NCI-H345 (cell line): ENCODE data around the gene TTC22.

Experiments
- DNase-seq: peaks from one replicate; lab custom pipeline; 2025; lab: John Stamatoyannopoulos, UW

TTC22 gene

DNA sequence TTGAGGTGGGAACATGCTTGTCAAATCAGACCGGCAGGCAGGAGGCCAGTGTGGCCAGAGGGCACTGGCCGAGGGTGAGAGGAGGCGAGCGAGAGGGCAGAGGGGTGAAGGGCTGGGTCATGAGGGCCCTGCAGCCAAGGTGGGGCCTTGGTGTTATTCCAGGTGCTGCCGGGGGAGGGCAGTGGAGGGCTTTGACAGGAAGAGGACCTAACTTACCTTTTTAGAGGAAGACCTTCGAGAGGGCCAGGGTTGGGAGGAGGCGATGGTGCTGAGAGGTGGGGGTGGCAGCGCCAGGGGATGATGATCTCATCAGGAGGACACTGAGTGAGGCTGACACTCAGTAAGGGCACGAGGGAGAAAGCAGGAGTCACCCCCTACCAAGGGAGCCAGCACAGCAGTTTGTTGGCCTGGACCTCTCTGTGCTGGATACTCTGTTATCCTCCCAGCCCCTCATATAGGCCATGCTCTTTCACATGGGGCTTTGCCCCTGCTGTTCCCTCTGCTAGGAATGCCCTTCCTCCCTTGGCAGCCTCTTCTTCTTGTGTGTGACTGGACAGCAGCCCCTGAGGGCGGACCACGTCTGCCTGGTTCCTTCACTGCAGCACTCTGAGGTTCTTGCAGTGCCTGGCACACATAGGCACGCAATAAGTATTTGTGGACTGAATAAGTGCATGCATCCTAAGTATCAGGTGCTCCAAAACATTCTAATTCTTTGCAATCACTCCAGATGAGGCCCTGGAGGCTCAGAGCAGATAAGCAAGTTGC lies 7.5 kb upstream of the TTC22 start:
- DNase-seq: no peak

DNA sequence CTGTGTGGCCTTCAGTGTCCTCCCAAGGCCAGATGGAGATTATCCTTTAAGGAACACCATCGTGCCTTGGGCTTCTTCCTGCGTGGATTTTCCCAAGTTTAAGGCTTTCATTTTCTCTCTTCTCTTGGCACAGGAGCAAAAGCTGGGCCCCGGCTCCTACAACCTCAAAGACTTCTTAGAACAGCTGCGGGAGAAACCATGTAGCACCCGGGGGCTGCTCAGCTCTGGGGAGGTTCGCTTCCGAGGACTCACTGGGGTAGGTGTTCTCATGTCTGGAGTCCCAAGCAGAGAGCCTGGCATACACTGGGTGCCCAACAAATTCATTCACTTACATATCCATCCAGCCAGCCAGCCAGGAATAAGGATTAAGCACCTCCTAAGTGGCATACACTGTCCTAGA lies 6.6 kb upstream of the TTC22 start:
- no peak for DNase-seq

DNA sequence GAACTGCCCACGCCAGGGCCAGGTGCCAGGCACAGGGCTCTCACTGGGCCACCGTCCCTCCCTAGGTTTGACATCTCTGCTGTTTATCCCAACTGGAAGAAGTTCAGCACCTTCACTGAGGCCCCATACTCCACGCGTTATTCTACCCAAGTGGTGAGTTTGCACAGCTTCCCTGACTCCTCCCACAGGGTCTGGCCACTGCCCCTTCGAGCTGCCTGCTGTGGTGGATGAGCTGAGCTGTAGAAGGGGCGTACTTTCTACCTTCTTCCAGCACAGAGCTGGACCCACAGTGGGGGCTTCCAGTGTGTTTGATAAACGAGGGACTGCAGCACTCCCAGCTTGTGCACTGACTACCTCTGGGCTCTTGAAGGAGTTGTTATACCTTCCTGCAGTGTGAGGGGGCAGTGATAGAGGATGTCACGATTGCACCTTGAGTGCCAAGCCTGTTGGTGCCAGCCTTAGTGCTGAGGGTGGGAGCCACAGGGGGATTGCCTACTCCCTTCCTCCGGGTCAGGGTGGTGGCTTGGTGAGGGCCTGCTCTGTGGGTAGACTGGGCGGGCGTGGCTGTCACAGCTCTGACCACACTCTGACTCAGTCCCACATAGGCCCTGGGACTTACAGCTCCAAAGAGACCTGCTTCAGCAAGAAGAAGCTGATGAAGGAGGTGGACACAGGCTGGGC lies 5.9 kb upstream of the TTC22 start:
- DNase-seq: no peak

DNA sequence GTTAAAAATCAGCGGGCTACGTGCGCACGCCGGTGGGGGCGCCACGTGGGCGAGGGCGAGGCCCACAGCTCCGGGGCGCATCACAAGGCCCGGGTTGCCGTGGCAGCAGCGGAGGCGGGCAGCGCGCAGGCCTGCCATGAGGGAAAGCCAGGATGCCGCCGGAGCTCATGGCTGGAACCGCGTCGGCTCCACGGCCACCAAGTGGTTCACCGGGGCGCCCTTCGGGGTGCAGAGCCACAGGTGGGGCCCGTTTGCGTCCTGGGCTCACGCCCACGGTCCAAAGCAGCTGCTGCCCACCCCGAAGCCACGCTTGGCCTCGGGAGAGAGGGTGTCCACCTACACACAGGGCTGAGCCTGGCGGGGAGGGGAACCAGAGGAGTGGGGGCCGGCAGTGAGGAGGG lies 4.9 kb upstream of the TTC22 start:
- no peak for DNase-seq

DNA sequence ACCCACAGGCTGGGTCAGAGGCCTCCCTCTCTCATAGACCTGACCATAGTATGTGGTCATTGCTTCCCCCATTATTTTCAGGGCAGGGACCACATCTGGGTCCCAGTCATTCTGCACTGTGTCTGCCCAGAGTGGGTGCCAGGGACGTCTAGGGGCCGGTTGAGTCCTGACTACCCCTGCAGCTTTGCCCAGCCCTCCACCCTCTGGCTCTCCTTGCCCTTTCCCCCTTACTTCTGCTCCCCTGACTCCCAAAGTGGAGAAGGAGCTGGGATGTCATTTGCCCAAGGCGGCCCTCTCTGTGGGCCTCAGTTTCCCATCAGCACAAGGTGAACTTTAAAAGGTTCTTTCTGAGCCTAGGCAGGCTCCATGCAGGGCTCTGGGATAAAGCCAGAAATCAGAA lies 4.3 kb upstream of the TTC22 start:
- no peak for DNase-seq

DNA sequence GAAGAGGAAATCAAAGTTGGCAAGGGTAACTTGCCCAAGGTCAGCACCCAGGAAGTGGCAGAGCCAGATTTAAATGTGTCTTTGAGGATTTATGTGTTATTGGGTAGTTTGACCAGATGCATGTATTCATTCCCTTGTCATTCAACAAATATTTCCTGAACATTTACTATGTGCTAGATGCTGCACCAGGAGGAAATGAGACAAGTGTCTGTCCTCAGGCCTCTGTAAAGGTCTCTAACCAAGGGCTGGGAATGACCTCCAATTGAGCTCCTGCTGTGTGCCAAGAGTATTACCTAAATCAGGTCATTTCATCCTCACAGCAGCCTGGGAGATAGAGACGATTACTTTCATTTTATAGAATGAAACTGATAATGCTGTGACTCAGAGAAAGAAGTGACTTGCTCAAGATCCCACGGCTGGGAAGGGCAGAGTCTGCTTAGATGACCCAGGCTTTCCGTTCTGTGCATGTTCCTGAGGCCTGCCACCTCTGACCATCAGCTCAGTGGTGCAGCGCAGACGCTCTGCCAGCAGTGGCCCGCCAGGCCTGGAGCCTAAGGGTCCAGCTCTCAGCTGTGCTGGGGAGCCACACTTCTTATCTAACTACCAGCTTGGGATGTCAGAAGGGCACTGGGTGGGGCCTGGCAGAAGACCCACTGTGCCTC lies 3.5 kb upstream of the TTC22 start:
- DNase-seq: no peak

DNA sequence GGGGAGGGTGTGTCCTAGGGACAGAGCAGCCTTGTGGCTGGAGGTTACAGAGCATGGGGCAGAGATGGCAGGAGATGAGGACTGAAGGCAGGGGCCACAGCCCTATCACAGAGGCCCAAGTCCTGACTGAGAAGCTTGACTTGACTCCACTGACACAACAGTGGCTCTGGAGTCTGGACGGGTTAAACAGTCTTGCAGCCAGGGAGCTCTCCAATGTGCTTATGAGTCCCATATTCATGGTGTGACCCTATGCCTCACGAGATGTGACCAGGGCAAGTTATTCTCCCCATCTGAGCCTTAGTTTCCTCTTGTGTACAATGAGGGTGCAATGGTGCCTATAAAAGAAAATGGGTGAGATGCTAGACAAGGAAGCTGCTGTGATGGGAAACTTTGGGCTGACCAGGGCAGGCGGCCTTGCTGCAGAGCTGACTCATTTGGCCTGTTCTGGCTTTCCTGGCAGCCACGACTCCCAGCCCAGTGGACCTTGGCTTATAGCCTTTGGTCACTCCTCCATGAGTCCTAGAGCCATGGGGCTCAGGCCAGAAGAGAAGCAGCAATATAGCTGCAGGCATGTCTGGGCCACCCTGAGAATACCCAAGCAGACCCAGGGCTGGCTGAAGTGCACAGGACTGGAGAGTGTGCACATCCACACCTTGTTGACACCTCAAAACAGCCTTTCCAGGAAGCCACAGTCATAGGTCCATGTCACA lies 2.8 kb upstream of the TTC22 start:
- DNase-seq: no peak

DNA sequence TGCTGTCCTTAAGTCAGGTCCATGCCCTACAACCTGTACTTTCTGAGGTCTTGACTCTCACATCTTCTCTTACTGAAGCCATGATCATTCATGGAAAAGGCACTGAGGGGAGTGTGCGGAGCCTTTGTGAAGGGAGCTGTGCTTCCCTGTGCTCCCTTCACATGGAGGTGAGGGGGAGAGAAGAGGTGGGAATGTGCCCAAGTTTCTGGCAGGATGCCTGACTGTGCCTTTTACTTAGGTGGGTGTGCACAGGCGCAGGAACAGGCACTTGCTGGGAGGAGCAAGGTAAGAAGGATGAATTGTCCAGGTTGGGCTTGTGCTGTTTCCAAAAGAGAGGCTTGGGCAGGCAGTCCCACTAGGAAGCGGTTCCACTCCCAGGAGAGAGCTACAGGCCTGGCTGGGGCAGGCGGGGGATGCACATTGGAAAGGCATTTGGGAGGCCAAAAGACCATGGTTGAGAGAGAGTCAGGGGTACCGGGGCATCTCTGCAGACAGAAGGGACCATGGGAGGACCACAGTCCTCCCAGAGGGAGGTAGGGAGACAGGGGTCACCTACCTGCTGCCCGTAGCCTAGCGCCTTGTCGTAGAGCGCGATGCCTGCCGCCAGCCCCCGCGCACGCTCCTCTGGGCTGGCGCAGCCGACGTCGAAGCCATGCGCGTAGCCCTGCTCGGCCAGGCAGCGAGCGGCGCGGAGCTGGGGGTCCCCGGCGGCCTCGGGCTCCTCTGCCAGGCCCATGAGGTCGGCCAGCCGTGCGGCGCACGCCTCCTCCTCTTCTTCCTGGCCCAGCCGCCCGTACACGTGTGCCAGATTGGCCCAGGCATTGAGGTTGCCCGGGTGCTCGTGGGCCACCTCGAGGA lies 853 bp downstream of the TTC22 start:
- no peak for DNase-seq

DNA sequence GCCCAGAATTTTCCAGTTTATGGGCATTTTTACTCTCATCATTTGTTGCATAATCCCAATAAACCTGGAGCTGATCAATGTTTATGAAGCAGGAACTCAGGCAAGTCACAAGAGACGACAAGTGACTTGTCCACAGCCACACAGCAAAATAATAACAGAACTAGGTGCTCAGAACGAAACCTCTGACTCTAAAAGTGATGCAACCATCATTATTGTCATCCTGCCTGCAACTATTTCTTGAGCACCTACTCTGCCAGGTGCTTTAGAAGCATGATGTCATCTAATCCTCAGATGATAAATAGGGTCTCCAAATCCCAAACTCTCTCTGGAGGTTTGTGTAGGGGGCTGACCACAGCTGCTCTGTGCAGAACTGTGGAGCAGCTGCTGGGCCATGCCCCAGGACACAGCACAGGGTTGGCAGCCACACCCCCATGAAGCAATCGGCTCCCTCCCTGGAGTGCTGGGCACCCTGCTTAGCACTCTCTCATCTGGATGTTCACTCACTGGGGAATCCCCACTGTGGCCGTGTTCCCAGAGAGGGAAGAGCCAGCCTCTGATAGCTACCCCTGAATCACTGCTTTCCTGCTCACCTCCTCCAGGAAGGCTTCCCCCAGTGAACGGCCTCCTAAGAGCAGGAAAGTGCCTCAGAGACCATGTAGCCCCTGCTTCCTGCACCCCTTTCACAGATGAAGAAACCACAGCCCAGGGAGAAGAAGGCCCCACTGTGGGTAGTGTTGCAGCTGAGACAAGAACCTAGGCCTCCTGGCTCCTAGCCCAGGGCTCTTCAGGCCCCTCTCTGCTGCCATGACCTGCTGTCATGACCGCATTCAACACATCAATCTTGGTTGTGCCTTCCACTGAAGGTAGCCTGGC lies 2.1 kb downstream of the TTC22 start:
- DNase-seq: no peak

DNA sequence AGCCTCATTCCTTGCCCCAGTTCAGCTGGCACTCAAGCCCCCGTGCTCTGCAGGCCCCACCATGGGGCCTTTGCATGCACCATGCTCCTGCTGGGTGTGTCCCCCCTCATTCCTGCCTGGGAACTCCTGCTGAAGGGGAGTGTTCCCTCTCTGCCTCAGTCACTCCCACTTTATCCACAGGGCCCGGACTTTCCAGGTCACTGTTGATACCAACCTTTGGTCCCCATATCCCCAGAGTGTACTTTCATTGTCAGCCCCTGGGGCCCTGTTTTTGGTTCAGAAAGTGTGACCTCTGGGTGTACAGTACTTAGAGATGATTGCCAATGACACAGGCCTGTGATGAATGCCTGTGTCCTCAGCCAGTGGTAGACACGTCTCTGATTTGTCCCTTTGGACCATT lies 2.9 kb downstream of the TTC22 start:
- DNase-seq: no peak

DNA sequence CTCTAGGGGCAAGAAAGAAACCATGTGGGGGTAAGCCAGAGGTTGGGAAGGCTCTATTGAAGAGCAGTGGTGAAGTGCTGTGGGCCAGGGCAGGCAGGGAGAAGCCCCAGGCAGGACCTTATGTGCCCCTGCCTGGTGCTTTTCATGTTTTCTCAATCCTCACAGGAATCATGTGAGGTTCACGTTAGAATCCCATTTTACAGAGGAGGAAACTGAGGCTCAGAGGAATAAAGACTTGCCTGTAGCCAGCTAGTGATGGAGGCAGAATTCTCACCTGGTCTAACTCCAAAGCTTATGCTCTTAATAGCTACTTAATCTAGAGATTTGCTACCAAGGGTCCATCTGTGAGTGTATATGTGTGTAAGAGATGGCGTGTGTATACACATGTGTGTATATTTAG lies 4.2 kb downstream of the TTC22 start:
- no peak for DNase-seq

DNA sequence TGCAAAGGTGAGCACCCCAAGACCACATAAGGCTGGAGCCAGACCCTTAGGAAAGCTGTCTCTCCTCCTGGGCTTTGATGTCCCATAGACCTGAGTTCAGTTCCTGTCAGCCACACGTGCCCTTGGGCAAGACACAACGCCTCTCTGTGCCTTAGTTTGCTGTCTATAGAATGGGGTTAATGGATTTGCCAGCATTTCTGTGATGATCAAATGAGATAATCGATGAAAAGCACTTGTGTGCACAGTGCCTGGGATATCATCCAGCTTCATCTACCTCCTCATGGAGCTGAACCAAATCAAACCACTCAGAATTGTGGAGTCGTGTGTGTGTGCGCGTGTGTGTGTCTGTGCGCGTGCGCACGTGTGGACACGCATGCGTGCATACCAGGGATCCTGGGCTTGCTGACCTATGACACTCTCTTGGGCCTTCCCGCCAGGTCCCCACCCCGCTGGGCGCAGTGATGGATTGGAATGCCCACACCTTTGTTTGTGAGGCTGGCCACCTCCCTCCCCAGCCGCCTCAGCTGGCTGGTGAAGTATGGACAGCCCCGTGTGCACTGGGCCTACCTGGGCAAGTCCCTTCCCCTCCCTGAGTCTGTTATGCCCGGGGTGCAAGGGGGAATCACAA lies 5.2 kb downstream of the TTC22 start:
- DNase-seq: no peak

DNA sequence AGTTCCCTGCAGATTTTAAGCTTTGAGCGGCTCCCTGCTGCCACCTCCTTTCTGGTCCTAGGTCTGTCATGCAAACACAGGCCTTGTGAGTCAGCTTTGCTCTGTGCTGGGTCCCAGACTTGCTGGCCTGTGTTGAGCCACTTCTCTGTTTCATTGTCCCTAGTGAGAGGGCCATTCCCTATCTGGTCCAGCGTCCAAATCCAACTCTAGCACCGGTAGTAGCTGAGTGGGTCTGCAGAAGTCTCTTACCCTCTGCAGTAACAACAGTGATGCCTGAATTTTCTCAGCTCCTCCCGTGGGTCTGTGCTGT lies 5.8 kb downstream of the TTC22 start:
- no peak for DNase-seq

DNA sequence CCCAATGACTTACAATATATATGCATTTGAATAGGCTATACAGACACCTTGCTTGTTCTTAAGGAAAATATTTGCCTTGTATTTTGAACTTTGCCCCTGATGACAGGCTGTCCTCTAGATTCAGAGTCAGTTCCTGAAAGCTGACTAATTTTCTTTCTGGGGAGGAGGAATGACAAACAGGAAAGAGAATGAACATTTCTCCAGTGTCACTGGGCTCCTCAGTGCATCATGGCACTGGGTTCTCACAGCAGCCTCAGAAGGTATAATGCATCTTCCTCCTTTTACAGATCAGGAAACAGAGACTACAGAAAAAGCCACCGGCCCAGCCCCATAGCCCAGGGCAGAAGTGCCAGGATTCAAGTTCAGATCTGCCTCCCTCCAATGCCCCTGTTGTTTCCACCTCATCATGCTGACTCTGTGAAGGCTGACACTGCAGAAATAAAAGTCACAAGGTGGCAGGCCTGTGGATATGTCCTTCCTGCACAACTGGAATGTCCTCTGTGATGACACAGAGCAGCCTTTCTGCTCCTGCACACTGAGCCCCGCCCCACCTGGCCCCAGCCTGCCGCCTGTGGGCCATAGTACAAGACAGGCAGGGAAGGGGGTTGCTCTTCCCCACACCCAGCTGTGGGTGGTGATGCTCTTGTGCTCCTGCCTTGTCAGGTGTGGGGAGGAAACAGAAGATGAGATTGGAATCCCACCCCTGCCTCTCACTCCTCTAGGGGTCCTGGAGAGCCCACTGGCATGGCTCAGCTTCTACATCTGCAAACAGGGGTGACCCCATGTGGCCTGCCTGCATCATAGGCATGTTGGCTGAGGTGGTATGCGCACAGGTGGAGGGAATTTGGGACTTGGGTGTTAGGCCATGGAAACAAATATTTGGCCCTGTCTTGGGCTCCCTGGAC lies 6.4 kb downstream of the TTC22 start:
- no peak for DNase-seq

DNA sequence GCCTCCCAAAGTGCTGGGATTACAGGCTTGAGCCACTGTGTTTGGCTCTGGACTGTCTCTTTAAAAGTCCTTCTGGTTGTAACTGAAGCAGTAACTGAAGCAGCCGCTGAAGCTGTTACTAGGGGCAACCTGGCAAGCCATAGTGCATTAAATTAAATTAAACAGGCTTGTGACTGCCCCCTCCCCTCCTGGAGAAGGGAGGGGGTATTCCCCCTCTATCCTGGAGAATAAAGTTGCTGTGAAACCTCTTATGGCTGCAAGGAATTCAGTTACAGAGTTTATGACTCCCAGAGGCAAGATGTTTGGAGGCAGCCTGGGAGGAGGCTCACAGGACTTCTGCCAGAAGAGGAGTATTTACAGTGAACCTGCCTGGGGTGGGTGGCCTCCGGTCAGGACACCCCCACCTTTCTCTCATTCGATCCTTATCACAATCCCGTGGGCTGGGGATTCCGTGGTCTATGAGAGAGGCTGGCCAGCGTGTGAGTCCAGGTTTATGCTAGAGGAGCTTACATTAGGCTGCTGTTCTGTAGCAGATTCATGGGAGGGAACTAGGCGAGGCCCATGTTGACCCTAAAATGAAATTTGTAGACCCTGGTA lies 8.3 kb downstream of the TTC22 start:
- no peak for DNase-seq

DNA sequence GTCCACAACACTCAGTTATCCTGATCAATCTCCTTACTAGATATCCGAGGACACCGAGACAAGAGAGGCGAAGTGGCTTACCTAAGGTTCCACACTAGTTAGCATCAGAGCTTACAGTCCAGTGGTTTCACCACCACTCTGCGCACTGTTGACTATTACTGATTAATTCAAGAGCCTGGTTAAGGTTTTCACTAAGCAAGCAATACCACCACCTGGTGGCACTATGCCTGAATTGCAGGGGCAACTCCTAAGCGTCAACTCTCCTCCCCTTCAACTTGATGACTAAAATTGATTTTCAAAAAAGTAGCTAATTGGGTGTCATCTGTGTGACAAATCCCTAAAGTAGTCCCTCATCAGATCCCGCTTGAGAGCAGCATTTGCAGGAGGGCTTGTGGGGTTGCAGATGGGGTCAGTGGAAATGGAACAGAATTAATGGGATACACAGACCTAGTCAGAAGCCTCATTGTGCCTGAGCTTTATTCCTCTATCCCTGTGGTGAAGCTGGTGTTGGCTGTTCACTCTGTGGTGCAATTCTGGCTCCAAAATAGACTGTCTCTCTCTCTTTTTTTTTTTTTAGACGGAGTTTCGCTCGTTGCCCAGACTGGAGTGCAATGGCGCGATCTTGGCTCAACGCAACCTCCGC lies 9.1 kb downstream of the TTC22 start:
- no peak for DNase-seq

DNA sequence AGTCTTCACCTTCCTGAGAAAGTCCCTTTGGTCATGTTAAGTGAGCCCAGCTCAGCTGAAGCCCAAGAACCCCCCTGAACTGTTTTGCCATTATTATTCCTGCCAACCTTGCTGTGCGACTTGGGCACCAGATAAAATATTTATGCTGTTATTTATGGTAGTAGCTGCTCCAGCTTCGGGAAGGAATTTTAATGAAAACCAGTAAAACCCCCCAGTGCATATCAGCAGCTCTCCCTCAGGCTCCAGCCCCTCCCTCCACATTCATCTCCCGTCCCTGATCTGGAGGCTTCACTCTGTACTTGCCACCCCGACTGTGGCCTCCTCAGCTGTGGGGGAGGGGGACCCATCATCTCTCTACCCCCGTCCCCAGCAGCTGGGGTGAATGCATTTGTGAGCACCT lies 12.7 kb downstream of the TTC22 start:
- DNase-seq: no peak

DNA sequence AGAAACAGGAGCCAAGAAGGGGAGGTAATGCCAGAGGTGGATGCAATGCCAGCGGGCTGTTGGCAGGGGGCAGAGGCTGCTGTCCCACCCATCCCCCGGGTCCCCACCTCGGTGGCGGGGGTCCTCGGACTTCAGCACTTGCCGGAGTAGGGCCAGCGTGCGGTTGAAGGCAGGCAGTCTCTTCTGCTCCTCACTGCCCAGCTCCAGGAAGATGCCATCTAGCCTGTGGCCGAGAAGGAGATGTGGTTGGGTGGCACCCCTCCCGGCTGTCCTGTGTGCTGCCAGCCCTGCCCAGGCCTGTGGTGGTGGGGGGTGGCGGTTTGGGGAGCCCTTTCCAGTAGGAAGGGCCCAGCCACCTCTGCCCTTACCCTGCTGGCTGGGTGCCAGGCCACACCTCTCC lies 13.5 kb downstream of the TTC22 start:
- DNase-seq: no peak

DNA sequence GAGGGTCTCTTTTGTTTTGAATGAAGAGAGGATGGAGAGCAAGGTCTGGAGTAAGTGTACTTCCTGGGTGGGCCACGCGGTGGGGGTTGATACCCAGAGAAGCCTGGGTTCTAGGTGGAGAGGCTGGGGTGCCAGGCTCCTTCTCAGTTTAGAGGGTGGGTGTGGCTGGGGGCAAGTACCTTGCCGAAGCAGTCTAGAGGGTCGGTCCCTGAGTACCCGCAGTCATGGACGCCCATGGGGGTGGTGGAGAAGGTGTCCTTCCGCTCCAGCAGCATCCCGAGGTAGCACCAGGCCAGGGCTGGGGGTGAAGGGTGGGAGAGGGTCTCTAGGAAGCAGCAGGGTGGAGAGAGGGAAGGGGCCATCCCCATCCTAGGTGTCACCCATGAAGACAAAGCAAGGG lies 14.3 kb downstream of the TTC22 start:
- DNase-seq: no peak
